ENCODE results near the gene IWS1. TPM values are rescaled to one million over a fixed set of nuclear protein-coding genes. Genes with fewer than 3 reads are reported as not detected.
"Not testable (repeated sequence)": the region's sequence is repeated elsewhere in the genome, so short reads cannot be mapped to it uniquely, and the experiment has no call there.

Gene IWS1
- total RNA-seq, 1 donor from 2014 or later, result 39.8 TPM

GRCh38 chr2:127552336-127552735, 26.0 kb upstream of the IWS1 start:
- Mint-ChIP-seq H3K27ac (ENCODE audit: unreplicated experiment) (no peak overlapping the region), H3K27me3 (ENCODE audit: unreplicated experiment) (peaks cover 80% of the 10 kb centered on the region), H3K9me3 (ENCODE audit: unreplicated experiment) (peaks cover 11% of the 10 kb centered on the region), H3K36me3 (ENCODE audit: unreplicated experiment) (no peaks in the 10 kb centered on the region), H3K4me1 (ENCODE audit: unreplicated experiment) (no peaks in the 10 kb centered on the region), H3K4me3 (ENCODE audit: unreplicated experiment) (no peak overlapping the region)
- no peak for DNase-seq (ENCODE audit: extremely low spot score, unreplicated experiment)
- TF ChIP-seq CTCF (IDR thresholded peaks at IDR 0.05), result no peak

GRCh38 chr2:127551221-127551930, 25.1 kb upstream of the IWS1 start:
- Mint-ChIP-seq H3K4me3 (ENCODE audit: unreplicated experiment) (no peak overlapping the region), H3K9me3 (ENCODE audit: unreplicated experiment) (peaks cover 2% of the 10 kb centered on the region), H3K36me3 (ENCODE audit: unreplicated experiment) (no peaks in the 10 kb centered on the region), H3K27ac (ENCODE audit: unreplicated experiment) (no peak overlapping the region), H3K4me1 (ENCODE audit: unreplicated experiment) (no peaks in the 10 kb centered on the region), H3K27me3 (ENCODE audit: unreplicated experiment) (peaks cover 79% of the 10 kb centered on the region)
- TF ChIP-seq CTCF (IDR thresholded peaks at IDR 0.05), result no peak
- no peak for DNase-seq (ENCODE audit: extremely low spot score, unreplicated experiment)

GRCh38 chr2:127546797-127547196, 20.5 kb upstream of the IWS1 start:
- TF ChIP-seq CTCF (IDR thresholded peaks at IDR 0.05), result no peak
- H3K36me3 Mint-ChIP-seq (ENCODE audit: unreplicated experiment), result no peaks in the 10 kb centered on the region
- H3K27me3 Mint-ChIP-seq (ENCODE audit: unreplicated experiment), result peaks cover 55% of the 10 kb centered on the region
- DNase-seq (ENCODE audit: extremely low spot score, unreplicated experiment), result no peak
- no peaks in the 10 kb centered on the region for H3K4me1 Mint-ChIP-seq (ENCODE audit: unreplicated experiment)
- no peak overlapping the region for H3K27ac Mint-ChIP-seq (ENCODE audit: unreplicated experiment)
- H3K4me3 Mint-ChIP-seq (ENCODE audit: unreplicated experiment), result no peak overlapping the region
- H3K9me3 Mint-ChIP-seq (ENCODE audit: unreplicated experiment), result no peaks in the 10 kb centered on the region

DNA sequence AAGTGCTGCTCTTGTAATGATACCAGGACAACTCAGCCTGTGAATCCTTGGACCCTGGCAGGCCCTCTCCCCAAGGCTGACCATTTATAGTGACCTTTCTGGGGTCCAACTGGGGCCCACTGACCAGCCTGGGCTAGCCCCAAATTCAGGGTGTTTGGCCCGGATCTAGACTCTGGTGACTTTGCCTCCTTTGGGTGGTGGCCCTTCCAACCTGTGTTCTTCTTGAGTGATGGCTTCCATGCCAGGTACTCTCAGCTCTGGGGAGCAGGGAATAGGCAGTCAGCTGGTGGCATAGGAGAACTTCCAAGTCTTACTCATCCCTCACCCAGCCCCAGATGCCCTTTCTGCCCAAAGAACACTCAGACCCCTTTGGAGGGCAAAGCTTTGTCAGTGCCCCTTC, 19.5 kb upstream of the IWS1 start:
- TF ChIP-seq CTCF (IDR thresholded peaks at IDR 0.05), result no peak

GRCh38 chr2:127545189-127545588, 18.9 kb upstream of the IWS1 start:
- H3K27ac Mint-ChIP-seq (ENCODE audit: unreplicated experiment), result no peak overlapping the region
- H3K27me3 Mint-ChIP-seq (ENCODE audit: unreplicated experiment), result peaks cover 58% of the 10 kb centered on the region
- no peak overlapping the region for H3K4me3 Mint-ChIP-seq (ENCODE audit: unreplicated experiment)
- DNase-seq (ENCODE audit: extremely low spot score, unreplicated experiment), result peak; percentile 70
- no peaks in the 10 kb centered on the region for H3K36me3 Mint-ChIP-seq (ENCODE audit: unreplicated experiment)
- no peaks in the 10 kb centered on the region for H3K9me3 Mint-ChIP-seq (ENCODE audit: unreplicated experiment)
- no peak for TF ChIP-seq CTCF (IDR thresholded peaks at IDR 0.05)
- H3K4me1 Mint-ChIP-seq (ENCODE audit: unreplicated experiment), result no peaks in the 10 kb centered on the region

More for the DNA sequence above, 19.5 kb upstream of the IWS1 start:
- no peak for DNase-seq (ENCODE audit: extremely low spot score, unreplicated experiment)
- no peaks in the 10 kb centered on the region for H3K4me1 Mint-ChIP-seq (ENCODE audit: unreplicated experiment)
- H3K4me3 Mint-ChIP-seq (ENCODE audit: unreplicated experiment), result no peak overlapping the region
- no peak overlapping the region for H3K27ac Mint-ChIP-seq (ENCODE audit: unreplicated experiment)
- H3K27me3 Mint-ChIP-seq (ENCODE audit: unreplicated experiment), result peaks cover 55% of the 10 kb centered on the region
- no peaks in the 10 kb centered on the region for H3K36me3 Mint-ChIP-seq (ENCODE audit: unreplicated experiment)
- H3K9me3 Mint-ChIP-seq (ENCODE audit: unreplicated experiment), result no peaks in the 10 kb centered on the region

- DNase-seq (ENCODE audit: extremely low spot score, unreplicated experiment); H3K4me3 Mint-ChIP-seq (ENCODE audit: unreplicated experiment); H3K9me3 Mint-ChIP-seq (ENCODE audit: unreplicated experiment); H3K36me3 Mint-ChIP-seq (ENCODE audit: unreplicated experiment); H3K4me1 Mint-ChIP-seq (ENCODE audit: unreplicated experiment); H3K27ac Mint-ChIP-seq (ENCODE audit: unreplicated experiment): not testable (repeated sequence)
- H3K27me3 Mint-ChIP-seq (ENCODE audit: unreplicated experiment), result peaks cover 55% of the 10 kb centered on the region
Observed at GRCh38 chr2:127543013-127543501, 16.8 kb upstream of the IWS1 start.

Measured in osteocyte (in vitro differentiated cells).